ENCODE data around the gene BCL2L2.
"Not testable (repeated sequence)": the region's sequence is repeated elsewhere in the genome, so short reads cannot be mapped to it uniquely, and the experiment has no call there.

Gene BCL2L2

DNA sequence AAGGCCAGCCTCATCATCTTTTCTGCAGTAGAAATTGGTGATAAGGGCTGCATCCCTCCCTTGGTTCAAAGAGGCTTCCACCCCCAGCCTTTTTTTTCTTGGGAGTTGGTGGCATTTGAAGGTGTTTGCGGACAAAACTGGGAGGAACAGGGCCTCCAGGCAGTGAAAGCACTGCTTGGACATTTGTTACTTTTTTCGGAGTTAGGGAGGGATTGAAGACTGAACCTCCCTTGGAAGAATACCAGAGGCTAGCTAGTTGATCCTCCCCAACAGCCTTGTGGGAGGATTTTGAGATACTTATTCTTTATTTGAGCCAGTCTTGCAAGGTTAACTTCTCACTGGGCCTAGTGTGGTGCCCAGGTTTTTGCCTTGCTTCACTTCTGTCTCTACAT lies 17.8 kb downstream of the BCL2L2 start:
- no peak for DNase-seq (ENCODE audit: low spot score)

DNA sequence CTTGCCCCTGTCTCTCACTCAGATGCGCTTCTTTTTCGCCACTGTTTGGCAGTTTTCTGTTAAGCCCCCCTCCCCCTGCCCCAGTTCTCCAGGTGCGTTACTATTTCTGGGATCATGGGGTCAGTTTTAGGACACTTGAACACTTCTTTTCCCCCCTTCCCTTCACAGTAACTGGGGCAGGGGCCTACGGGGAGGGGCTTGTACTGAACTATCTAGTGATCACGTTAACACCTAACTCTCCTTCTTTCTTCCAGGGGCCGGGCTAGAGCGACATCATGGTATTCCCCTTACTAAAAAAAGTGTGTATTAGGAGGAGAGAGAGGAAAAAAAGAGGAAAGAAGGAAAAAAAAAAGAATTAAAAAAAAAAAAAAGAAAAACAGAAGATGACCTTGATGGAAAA lies 18.4 kb downstream of the BCL2L2 start:
- DNase-seq (ENCODE audit: low spot score), result no peak

DNA sequence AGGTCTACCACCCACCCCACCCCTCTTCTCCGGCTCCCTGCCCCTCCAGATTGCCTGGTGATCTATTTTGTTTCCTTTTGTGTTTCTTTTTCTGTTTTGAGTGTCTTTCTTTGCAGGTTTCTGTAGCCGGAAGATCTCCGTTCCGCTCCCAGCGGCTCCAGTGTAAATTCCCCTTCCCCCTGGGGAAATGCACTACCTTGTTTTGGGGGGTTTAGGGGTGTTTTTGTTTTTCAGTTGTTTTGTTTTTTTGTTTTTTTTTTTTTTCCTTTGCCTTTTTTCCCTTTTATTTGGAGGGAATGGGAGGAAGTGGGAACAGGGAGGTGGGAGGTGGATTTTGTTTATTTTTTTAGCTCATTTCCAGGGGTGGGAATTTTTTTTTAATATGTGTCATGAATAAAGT lies 19.1 kb downstream of the BCL2L2 start:
- not testable (repeated sequence) for DNase-seq (ENCODE audit: low spot score)

DNA sequence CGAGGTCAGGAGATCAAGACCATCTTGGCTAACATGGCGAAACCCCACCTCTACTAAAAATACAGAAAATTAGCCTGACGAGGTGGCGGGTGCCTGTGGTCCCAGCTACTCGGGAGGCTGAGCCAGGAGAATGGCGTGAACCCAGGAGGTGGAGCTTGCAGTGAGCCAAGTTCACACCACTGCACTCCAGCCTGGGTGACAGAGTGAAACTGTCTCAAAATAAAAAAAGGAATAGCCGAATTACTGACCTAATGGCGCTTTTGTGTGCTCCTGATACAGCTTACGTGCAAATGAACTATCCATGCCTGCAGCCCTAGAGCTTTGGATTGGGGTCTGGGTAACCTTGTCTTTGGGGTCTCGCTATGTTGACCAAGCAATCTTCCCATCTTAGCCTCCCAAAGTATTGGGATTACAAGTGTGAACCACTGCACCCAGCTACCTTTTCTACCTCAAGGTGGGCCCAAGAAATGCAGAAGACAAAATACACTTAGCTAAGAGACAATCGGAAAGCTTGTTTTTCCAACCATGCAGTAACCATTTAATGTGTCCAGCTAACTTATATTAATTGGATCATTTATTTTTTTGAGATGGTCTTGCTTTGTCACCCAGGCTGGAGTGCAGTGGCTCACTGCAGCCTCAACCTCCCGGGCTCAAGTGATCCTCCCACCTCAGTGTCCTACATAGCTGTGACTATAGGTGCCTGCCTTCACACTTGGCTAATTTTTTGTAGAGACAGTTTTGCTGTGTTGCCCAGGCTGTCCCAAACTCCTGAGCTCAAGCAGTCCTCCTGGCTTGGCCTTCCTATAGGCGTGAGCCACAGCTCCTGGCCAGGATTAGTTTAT lies 20.1 kb downstream of the BCL2L2 start:
- DNase-seq (ENCODE audit: low spot score), result no peak

DNA sequence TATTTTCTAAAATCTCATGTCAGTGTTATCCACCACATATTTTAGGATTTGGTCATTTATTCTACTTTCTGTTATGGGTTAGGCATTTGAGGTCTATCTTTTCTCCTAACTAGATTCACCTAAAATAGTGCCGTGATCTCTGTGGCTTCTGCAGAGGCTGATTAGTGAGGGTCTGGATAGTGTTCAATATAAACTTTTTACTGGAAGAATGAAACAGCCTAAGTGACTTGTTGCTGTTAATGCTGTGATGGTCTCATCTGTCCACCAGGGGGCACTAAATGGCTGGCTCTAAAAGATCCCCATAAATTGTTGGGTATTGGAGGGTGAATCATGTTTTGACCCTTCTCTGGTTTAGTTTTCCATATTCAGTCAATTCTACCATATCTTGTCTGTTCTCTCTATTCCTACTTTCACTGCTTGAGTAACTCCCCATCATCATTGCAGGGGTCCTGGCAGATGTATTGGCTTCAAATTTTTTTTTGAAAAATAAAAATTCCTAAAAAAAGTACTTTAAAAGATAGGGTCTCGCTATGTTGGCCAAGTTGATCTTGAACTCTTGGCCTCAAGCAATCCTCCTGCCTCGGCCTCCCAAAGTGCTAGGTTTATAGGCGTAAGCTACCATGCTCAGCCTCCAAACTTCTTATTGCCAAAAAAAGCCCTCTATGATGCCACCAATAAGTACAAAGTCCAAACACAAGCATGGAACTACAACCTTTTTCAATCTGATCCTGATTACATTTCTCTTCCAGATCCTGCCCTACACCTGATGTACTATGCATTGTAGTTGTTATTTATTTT lies 21.5 kb downstream of the BCL2L2 start:
- peak; percentile 79 for DNase-seq (ENCODE audit: low spot score)

DNA sequence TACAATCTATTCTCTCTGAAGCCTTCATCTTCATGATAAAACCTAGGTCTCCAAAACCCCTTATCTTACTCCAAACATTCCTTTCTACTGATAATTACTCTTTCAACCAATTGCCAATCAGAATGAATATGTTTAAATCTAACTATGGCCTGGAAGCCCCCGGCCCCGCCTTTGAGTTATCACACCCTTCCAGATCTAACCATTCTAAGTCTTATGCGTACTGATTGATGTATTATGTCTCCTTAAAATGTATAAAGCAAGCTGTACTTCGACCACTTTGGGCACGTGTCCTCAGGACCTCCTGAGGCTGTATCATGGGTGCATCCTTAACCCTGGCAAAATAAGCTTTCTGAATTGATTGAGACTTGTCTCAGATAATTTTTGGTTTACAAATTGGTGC lies 29.0 kb downstream of the BCL2L2 start:
- DNase-seq (ENCODE audit: low spot score), result no peak

DNA sequence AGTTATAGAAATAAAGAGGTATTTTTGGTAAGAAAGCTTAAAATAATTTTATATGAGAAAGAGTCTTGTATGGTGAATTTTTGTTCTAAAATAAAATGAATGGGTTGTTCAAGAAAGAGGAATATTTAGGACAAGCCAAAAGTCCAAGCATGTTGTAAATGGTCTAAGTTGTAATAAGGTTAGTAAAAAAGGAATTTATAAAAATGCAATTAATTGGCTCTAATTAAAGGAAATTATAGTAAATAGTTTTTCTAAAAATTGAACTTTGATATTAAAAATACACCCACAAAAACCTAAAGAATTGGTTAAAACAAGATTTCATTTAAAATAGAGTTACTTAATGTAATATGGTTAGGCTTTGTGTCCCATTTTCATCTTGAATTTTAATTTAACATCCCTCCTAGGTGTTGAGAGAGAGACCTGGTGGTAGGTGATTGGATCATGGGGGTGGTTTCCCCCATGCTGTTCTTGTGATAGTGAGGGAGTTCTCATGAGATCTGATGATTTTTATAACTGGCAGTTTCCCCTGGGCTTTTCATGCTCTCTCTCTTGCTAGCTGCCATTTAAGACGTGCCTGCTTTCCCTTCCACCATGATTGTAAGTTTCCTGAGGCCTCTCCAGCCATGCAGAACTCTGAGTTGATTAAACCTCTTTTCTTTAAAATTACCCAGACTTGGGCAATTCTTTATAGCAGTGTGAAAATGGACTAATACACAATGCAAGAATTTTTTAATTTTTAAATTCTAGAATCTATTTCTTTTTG lies 33.1 kb downstream of the BCL2L2 start:
- no peak for DNase-seq (ENCODE audit: low spot score)

DNA sequence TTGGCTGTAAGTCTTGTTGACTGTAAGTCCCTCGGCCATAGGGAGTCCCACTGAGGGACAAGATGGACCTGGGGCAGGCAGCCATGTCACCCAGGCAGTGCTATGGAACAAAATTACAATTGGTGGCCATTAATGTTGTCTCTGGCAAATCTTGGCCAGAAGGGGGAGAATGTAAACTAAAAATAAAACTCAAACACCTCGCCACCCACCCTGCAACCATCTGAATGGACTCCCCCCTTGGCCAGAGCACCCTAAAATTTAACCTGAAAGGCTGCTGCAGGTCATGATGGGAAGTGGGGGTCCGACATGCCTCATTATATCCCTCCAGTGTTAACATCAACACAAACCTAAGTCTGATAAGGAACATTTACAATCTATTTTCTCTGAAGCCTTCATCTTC lies 37.8 kb downstream of the BCL2L2 start:
- DNase-seq (ENCODE audit: low spot score), result no peak

DNA sequence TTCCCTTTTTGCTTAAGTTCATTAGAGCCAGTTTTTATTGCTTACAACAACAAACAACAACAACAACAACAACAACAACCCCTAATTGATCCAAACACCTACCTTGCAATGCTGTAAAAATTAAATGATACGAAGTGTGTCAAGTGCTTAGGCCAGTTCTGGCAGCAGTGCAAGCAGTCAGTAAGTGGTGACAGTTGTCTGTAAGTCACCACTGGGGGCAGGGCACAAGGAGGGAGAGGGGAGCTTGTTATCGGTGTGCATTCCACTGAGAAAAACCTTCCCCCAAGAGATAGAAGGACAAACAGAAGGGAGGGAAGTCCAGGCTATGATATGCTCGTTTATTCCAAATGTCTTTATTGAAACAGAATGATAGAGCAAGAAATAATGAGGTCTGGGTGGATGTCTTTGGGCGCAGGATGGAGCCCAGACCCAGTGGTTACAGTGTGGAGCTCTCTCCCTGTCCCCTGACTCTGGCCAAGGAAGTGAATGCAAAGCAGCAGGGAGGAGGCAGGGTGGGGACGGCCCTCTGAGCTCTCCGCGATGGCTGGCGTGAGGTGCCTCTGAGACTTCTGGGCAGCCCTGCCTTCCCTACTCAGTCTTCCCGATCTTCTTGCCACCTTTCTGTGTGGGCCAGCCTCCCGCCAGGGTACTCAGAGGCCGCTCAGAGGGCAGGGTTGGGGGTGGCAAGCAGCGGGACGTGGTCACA lies 39.5 kb downstream of the BCL2L2 start:
- no peak for DNase-seq (ENCODE audit: low spot score)

DNA sequence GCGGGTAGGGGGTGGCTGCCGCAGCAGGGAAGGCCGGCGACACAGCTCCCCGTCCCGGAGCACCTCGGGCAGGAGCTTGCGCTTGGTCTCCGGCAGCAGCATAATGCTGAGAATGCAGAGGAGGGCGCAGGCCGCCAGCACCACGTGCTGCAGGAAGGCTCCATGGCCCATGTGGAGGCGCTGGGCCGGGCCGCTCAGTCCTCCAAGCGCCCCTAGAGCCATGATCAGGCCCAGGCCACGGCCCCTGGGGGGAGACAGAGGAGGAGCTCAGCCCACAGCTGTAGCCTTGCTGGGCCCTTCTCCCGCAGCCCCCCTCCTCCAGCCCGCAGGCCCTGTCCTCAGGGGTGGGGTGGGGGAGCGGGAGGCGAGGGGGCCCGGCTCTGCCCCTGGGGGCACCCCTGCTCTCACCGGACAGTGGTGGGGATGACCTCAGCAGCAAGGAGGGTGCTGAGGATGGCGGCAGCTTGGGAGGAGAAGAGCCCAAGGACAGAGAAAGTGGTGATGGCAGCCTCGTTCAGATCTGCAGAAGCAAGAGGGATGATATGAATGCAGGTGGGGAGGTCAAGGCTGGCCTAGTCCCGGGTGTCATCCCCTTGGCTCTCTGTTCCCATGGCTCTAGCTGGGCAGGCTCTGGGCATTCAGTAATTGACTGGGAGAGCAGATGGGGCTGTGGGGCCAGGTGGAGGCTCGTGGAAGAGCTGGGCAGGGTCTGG lies 40.2 kb downstream of the BCL2L2 start:
- DNase-seq (ENCODE audit: low spot score), result no peak

DNA sequence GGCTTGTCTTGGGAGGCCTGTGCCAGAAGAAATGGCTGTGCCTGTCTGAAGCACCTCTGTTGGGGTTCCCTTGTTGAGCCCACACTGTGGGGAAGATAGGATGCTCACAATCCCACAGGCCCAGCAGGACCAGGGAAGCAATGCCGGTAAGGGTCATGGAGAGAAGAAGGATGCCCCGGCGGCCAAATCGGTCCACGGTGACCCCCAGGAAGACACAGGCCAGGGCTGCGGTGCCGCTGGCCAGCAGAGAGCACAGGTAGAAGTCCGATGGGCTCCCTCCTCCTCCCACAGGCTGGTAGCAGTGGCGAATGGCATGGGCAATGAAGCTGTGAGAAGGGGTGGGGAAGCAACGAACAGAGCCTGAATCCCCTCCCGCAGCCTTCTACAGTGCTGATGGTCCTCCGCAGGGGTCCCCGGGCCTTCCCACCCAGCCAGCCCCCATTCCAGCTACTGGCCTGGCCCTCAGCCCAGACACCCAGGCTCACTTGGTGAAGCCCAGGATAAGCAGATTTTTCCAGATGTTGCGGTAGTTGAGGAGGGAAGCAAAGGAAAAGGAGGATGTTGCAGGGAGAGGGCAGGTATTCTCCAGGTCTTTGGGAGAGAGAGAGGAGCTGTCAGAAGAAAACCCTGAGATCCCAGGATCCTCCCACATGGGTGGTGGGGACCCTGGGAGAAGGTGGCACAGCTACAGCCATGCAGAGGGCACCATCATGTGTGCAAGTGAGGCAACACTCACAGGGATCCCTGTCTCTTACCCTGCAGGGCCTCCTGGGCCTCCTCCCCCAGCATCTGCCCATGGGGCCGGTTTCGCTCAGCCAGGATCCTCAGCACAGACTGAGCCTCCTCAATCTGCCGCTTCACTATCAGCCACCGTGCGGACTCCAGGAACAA lies 41.0 kb downstream of the BCL2L2 start:
- no peak for DNase-seq (ENCODE audit: low spot score)

DNA sequence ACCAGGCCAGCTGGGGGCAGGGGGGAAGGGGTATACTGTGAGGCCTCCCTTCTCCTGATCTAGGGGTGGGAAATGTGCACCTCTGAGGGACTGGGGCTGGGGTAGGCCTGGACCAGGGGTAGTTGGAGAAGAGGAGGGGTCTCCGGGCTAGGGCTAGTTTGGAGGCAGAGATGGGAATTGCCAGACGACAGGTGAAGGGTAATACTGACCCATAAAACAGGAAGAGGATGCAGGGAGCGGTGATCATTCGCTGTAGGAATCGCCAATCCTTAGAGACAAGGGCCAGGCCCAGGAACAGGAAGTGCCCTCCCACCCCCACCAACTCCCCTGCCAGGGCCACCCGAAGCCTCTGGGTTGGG lies 41.6 kb downstream of the BCL2L2 start:
- DNase-seq (ENCODE audit: low spot score), result no peak

DNA sequence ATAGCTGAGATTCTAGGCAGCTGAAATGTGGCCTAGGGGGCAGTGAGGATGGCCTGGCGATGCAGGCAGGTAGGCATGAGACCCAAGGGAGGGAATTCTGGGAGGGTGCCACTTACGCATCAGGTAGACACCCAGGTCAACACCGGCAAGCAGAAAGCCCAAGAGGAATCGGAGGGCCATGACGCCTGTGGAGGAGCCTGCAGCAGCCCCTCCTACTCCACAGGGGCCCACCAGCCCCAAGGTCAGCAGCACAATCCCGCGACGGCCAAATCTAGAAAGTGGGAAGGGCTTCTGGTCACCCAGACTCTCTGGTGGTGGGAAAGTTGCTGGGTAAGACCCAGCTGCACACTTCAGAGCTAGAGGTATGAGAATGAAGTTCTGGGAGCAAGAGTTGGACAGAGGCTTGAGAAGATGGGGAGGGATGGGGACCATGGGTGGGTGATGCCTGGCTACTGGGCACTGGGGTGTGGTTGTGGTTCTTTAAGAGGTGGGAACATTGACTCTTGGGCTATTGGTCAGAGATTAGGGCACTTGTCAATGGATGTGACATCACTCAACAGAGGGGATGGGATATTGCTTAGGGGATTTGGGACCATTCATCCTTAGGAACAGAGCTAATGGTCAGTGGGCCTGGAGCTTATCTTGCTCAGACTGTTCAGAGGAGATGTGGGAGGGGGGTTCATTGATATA lies 42.7 kb downstream of the BCL2L2 start:
- no peak for DNase-seq (ENCODE audit: low spot score)

DNA sequence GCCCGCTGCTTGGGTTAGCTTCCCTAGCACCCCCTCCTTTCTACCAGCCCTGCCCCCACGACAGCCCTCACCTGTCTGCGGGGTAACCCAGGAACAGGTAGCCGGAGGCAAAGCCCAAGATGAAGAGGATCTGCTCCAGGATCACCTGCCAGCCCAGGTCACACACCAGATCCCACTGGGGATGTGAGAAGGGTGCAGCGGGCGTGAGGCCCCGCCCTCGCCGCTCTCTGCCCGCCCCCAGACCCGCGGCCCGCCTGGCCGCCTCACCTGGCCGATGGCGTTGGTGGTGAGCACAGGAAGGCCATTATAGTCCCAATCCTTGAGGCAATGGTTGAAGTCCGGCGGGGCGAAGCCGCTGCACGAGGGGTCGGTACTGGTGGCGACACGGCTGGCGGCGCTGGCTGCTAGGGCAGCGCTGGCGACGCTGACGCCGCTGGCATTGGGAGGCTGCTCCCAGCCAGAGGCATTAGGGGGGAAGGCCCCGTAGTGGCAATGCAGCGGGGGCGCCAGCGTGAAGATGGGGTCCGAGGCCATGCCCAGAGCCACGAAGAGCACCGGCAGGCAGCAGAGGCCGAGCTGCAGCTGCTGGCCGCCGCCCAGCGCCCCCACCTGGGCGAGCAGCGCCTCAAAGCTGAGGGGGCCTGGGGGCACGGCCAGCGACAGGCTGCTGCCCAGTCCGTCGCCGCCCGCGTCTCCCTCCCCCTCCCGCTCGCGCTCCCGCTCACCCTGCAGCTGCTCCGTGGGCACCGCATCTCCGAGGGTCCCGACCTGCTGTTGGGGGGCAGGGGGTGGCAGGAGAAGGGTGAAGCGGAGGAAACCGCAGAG lies 45.3 kb downstream of the BCL2L2 start:
- no peak for DNase-seq (ENCODE audit: low spot score)

DNA sequence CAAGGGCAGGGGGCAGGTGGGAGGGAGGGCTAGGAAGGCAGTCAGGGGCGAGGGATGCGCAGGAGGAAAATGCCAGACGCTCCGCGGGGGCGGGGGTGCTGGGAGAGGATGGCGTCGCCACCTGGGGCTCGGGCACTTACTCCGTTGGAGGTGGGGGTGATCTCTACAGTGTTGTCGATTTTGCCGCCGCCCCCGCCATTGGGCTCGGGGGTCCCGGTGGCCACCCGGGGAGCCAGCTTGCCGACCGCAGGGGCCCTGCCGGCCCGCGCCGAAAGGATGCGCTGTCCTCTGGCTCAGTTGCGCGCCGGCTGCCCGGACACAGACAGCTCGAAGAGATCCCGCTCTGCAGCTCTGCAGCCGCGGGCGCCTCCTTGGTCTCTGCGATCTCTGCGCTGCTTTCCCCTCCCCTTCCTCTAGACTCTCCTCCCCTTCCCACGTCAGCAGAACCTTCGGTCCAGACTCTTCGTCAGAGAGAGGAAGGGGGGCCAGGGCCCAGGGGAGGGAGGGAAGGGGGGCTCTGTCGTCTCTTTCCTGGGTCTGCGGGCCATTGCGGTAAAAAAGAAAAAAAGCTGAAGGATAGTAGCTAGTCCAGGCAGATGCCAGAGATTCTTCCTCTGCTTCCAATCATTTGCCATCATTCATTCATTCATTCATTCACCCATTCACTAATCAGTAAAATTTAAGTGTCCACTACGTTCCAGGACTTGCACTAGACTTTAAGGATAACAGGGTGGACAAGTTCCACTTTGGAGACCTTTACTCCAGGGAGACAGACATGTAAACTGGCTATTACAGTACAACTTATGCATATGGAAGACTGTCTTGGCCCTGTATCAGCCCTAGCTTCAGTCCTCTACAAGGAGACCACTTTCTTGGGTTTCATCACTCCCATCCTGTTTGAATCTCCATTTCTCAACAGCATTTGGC lies 46.1 kb downstream of the BCL2L2 start, which contains the start of gene SLC22A17:
Gene SLC22A17 (minus strand): TSS at position 382 of the 927 bp plus-strand sequence.
- DNase-seq (ENCODE audit: low spot score), result peak; percentile 28

DNA sequence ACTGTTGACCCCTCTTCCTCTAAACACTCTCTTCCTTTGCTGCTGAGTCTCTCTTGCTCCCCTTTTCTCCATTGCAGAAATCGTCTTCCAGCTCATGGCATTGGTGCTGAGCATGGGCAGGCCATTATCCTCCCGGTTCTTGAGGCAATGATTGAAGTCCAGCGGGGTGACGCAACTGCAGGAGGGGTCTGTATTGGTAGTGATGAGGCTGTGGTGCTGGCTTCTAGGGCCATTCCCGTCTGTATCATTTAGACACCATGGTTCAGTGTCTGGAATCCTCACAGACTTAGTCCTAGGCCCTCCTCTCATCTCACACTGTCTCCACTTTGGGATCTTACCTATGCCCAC lies 46.8 kb downstream of the BCL2L2 start:
- no peak for DNase-seq (ENCODE audit: low spot score)

DNA sequence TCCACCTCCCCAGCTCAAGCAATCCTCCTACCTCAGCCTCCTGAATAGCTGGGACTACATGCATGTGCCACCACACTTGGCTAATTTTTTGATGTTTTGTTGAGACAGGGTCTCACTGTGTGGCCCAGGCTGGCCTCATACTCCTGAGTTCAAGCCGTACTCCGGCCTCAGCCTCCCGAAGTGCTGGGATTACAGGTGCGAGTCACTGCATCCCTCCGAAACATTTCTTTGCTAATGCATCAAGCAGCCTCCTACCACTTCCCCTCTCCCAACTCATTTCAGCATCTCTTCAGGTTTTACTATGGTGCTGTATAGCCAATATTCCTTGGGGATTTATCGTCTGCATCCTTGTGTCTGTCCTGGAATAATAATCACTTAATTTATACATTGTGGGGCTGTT lies 48.4 kb downstream of the BCL2L2 start:
- no peak for DNase-seq (ENCODE audit: low spot score)
